ENCODE data around the gene PALM. TPM values are rescaled to one million over a fixed set of nuclear protein-coding genes. Genes with fewer than 3 reads are reported as not detected.

PALM gene
- polyA plus RNA-seq, 4 donors, result 77.2 to 115 (median 106) TPM

- DNase-seq (ENCODE audit: low read depth in 4 of 4, low spot score in 2 of 4), result no peak
These were observed 64.1 kb downstream of the PALM start for GRCh38 chr19:772730-773436.

GRCh38 chr19:776549-776948, 67.8 kb downstream of the PALM start:
- no peak for DNase-seq (ENCODE audit: low read depth in 4 of 4, low spot score in 2 of 4)

GRCh38 chr19:778910-779653, 70.3 kb downstream of the PALM start:
- no peak for DNase-seq (ENCODE audit: low read depth in 4 of 4, low spot score in 2 of 4)

GRCh38 chr19:780935-781334, 72.2 kb downstream of the PALM start:
- no peak for DNase-seq (ENCODE audit: low read depth in 4 of 4, low spot score in 2 of 4)

GRCh38 chr19:781800-782184, 73.1 kb downstream of the PALM start:
- DNase-seq (ENCODE audit: low read depth in 4 of 4, low spot score in 2 of 4), result no peak

- no peak for DNase-seq (ENCODE audit: low read depth in 4 of 4, low spot score in 2 of 4)
These were observed 73.6 kb downstream of the PALM start for GRCh38 chr19:782185-782877.

- no peak for DNase-seq (ENCODE audit: low read depth in 4 of 4, low spot score in 2 of 4)
These were observed 74.3 kb downstream of the PALM start for GRCh38 chr19:782878-783668.

GRCh38 chr19:784541-784940, 75.8 kb downstream of the PALM start:
- no peak for DNase-seq (ENCODE audit: low read depth in 4 of 4, low spot score in 2 of 4)

GRCh38 chr19:787536-787935, 78.8 kb downstream of the PALM start:
- DNase-seq (ENCODE audit: low read depth in 4 of 4, low spot score in 2 of 4), result no peak

- no peak for DNase-seq (ENCODE audit: low read depth in 4 of 4, low spot score in 2 of 4)
These were observed 79.9 kb downstream of the PALM start for GRCh38 chr19:788686-788982.

GRCh38 chr19:788983-789700, 80.4 kb downstream of the PALM start:
- DNase-seq (ENCODE audit: low read depth in 4 of 4, low spot score in 2 of 4), result no peak

GRCh38 chr19:789701-790060, 80.9 kb downstream of the PALM start:
- DNase-seq (ENCODE audit: low read depth in 4 of 4, low spot score in 2 of 4), result no peak

- no peak for DNase-seq (ENCODE audit: low read depth in 4 of 4, low spot score in 2 of 4)
These were observed 82.4 kb downstream of the PALM start for GRCh38 chr19:791007-791566.

GRCh38 chr19:791567-792305, 83.0 kb downstream of the PALM start:
- no peak for DNase-seq (ENCODE audit: low read depth in 4 of 4, low spot score in 2 of 4)

- no peak for DNase-seq (ENCODE audit: low read depth in 4 of 4, low spot score in 2 of 4)
These were observed 83.7 kb downstream of the PALM start for GRCh38 chr19:792306-792885.

GRCh38 chr19:793806-794205, 85.1 kb downstream of the PALM start:
- no peak for DNase-seq (ENCODE audit: low read depth in 4 of 4, low spot score in 2 of 4)

GRCh38 chr19:795073-795611, 86.4 kb downstream of the PALM start:
- DNase-seq (ENCODE audit: low read depth in 4 of 4, low spot score in 2 of 4), result no peak

GRCh38 chr19:795691-796581, 87.2 kb downstream of the PALM start:
- no peak for DNase-seq (ENCODE audit: low read depth in 4 of 4, low spot score in 2 of 4)

All from left renal cortex interstitium (tissue), 4 donors.